Cardiac septum (tissue), 1 donor: ENCODE measurements around the gene ELAPOR2. TPM values are rescaled to one million over a fixed set of nuclear protein-coding genes. Genes with fewer than 3 reads are reported as not detected.

Experiments
- total RNA-seq: library from RNA; stranded (reverse); fragmentation: NEBNext Ultra II Directional; extraction: Animal tissue kit (Norgen Biotek cat#: 25700); gene quantifications from one replicate; pipeline ENCODE4 v1.2.1, GENCODE V29; 2021
- donor health status: DM: no; HTN: no; CAD: no.

Gene ELAPOR2
- total RNA-seq, 1 donor from 2014 or later: 8.9 TPM

Other genes with a start within 250 kb of the ELAPOR2 start
- 38.9 TPM for gene DMTF1, start 92.8 kb upstream of the ELAPOR2 start, total RNA-seq
- 5.9 TPM for gene TMEM243, start 160.1 kb upstream of the ELAPOR2 start, total RNA-seq